Bronchial epithelial cell (primary cell): ENCODE measurements around the gene EPN2. TPM values are rescaled to one million over a fixed set of nuclear protein-coding genes. Genes with fewer than 3 reads are reported as not detected.
"Not testable (repeated sequence)": the region's sequence is repeated elsewhere in the genome, so short reads cannot be mapped to it uniquely, and the experiment has no call there.

Experiments used
- DNase-seq: peaks from one replicate; pipeline ENCODE4 v3.0.0-alpha.2; 2010; ENCODE audit warnings: low read depth
- FAIRE-seq: peaks from 2 replicates; lab custom pipeline; 2011; peaks lifted over from hg19 to GRCh38; lab: Jason Lieb, UNC
- H3K27me3 ChIP-seq: 2 replicates; pipeline ENCODE4 v1.5.1; 2011; ENCODE audit warnings: low read length; ENCODE audit not compliant: control insufficient read depth, insufficient read depth
- H3K36me3 ChIP-seq: 2 replicates; pipeline ENCODE4 v1.5.1; 2011; ENCODE audit warnings: low read length; ENCODE audit not compliant: control insufficient read depth, insufficient read depth
- H3K4me3 ChIP-seq: 2 replicates; pipeline ENCODE4 v1.5.1; 2011; ENCODE audit warnings: mild to moderate bottlenecking, low read depth, low read length, control low read depth
- CTCF ChIP-seq: IDR thresholded peaks from 2 replicates; pipeline ENCODE4 v1.5.1; 2011; ENCODE audit warnings: mild to moderate bottlenecking, moderate library complexity, low read length, control low read depth, inconsistent platforms; ENCODE audit not compliant: insufficient read depth, severe bottlenecking
- total RNA-seq: library from RNA; depleted of rRNA; stranded (reverse); fragments of >200 nt; gene quantifications from 2 replicates; pipeline ENCODE4 v1.2.1, GENCODE V29; 2014

EPN2 gene
- total RNA-seq, 1 donor from 2014 or later = 13.7 TPM

GRCh38 chr17:19226610-19227588 lies 10.3 kb upstream of the EPN2 start:
- H3K4me3 ChIP-seq, H3K36me3 ChIP-seq, H3K27me3 ChIP-seq, FAIRE-seq, DNase-seq: not testable (repeated sequence)

GRCh38 chr17:19234676-19235075 lies 2.5 kb upstream of the EPN2 start:
- not testable (repeated sequence) for FAIRE-seq, H3K4me3 ChIP-seq, DNase-seq, H3K27me3 ChIP-seq, H3K36me3 ChIP-seq

GRCh38 chr17:19236351-19237138 lies 621 bp upstream of the EPN2 start:
- FAIRE-seq = peak; percentile 40
- H3K4me3 ChIP-seq, H3K27me3 ChIP-seq, DNase-seq, H3K36me3 ChIP-seq: not testable (repeated sequence)

- no peaks in the 10 kb centered on the region for H3K27me3 ChIP-seq
- FAIRE-seq (no peak), DNase-seq (peak; percentile 22)
- peaks cover 1% of the 10 kb centered on the region for H3K36me3 ChIP-seq
- H3K4me3 ChIP-seq = peak overlapping the region; percentile 99
- peak; percentile 21 for TF ChIP-seq CTCF
Measured at GRCh38 chr17:19237389-19238166, 412 bp downstream of the EPN2 start.

GRCh38 chr17:19238167-19238505 lies 970 bp downstream of the EPN2 start:
- no peaks in the 10 kb centered on the region for H3K27me3 ChIP-seq
- FAIRE-seq (no peak), DNase-seq (no peak)
- H3K36me3 ChIP-seq = peaks cover 1% of the 10 kb centered on the region
- TF ChIP-seq CTCF = no peak
- H3K4me3 ChIP-seq = peak overlapping the region; percentile 99

- FAIRE-seq = no peak
- DNase-seq = no peak
- H3K4me3 ChIP-seq = no peak overlapping the region
- no peak for TF ChIP-seq CTCF
- peaks cover 1% of the 10 kb centered on the region for H3K36me3 ChIP-seq
- no peaks in the 10 kb centered on the region for H3K27me3 ChIP-seq
Measured at GRCh38 chr17:19239544-19239943, 2.4 kb downstream of the EPN2 start.

- no peak for FAIRE-seq
- DNase-seq = peak; percentile 75
- Histone ChIP-seq H3K36me3 (peaks cover 1% of the 10 kb centered on the region), H3K27me3 (no peaks in the 10 kb centered on the region), H3K4me3 (no peak overlapping the region)
- no peak for TF ChIP-seq CTCF
Measured at GRCh38 chr17:19242323-19242722, 5.2 kb downstream of the EPN2 start.
